H1 (cell line): ENCODE data around the gene GAST. TPM values are rescaled to one million over a fixed set of nuclear protein-coding genes. Genes with fewer than 3 reads are reported as not detected.

ENCODE experiments used
- CHD2 ChIP-seq: IDR thresholded peaks from 2 replicates; pipeline ENCODE4 v1.6.1; 2012; ENCODE audit warnings: low read length, improper control_type of control experiment
- RBBP5 ChIP-seq: IDR thresholded peaks from 2 replicates; pipeline ENCODE4 v1.7.1; 2012; ENCODE audit warnings: low read depth, mild to moderate bottlenecking, inconsistent platforms, low read length, moderate library complexity, borderline replicate concordance
- YY1 ChIP-seq: IDR thresholded peaks from 2 replicates; pipeline ENCODE4 v1.6.1; 2011; ENCODE audit warnings: low read depth, mild to moderate bottlenecking, low read length
- polyA plus RNA-seq, 7 experiments: library from polyadenylated mRNA; depleted of rRNA in 3 of 7; stranded (reverse) in 5 of 7; unstranded in 2 of 7; fragments of >200 nt in 5 of 7; fragments of 200-250 nt in 2 of 7; gene quantifications; 1 replicate in 5 of 7; 2 replicates in 1 of 7; 4 replicates in 1 of 7; pipeline versions ENCODE4 v1.2.1 to v1.2.3, GENCODE V29; 2011 to 2013; ENCODE audit warnings: missing spikeins in 2 of 7, mixed read lengths in 2 of 7
- total RNA-seq: library from RNA; stranded (reverse); fragmentation: NEBNext Ultra II Directional; extraction: Animal tissue kit (Norgen Biotek cat#: 25700); gene quantifications from 2 replicates; pipeline ENCODE4 v1.2.1, GENCODE V29; 2021

GAST gene
- total and polyA plus RNA-seq, 2 of the 8 experiments (the other 6 are each of a cell fraction or from before 2014, with no cell fraction given): not detected

DNA sequence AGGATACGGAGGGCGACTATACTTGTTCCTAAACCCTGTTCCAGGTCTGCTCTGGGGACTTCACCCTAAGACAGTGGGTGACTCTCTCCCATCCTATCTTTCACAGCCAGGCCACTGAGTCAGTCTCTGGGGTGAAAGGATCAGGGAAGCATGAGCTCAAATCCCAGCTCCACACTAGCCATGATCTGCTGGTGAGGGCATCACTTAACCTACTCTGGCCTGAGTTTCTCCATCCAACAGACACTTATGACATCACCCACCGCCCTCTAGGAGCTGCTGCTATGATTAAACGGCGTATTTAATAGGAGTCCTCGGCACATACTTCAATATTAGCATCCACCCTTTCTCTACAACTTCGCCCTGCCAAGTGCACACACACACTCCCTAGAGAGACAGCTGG, 10.1 kb downstream of the GAST start (continued):
- no peak for TF ChIP-seq YY1
- no peak for TF ChIP-seq CHD2
- no peak for TF ChIP-seq RBBP5
